Kidney epithelial cell (primary cell): ENCODE measurements around the gene SORCS2. TPM values are rescaled to one million over a fixed set of nuclear protein-coding genes. Genes with fewer than 3 reads are reported as not detected.

Experiments
- DNase-seq: peaks from one replicate; pipeline ENCODE4 v3.0.0-alpha.2; 2010; ENCODE audit warnings: low read depth
- H3K27me3 ChIP-seq: 2 replicates; pipeline ENCODE4 v1.6.0; 2011; ENCODE audit warnings: low read length; ENCODE audit not compliant: control insufficient read depth, insufficient read depth
- H3K36me3 ChIP-seq: 2 replicates; pipeline ENCODE4 v1.5.1; 2011; ENCODE audit warnings: low read length; ENCODE audit not compliant: control insufficient read depth, insufficient read depth
- H3K4me3 ChIP-seq: 2 replicates; pipeline ENCODE4 v1.5.1; 2011; ENCODE audit warnings: low read depth, mild to moderate bottlenecking, control low read depth, low read length
- total RNA-seq: library from RNA; depleted of rRNA; stranded (reverse); fragments of >200 nt; gene quantifications from 2 replicates; pipeline ENCODE4 v1.2.3, GENCODE V29; 2015
- TF ChIP-seq, protein P1 (sequence below): IDR thresholded peaks from 2 replicates; pipeline ENCODE4 v1.5.1; 2011; ENCODE audit warnings: mild to moderate bottlenecking, moderate library complexity, low read length, control low read depth, inconsistent platforms; ENCODE audit not compliant: insufficient read depth, poor library complexity, severe bottlenecking

Gene SORCS2
- total RNA-seq, 1 donor from 2014 or later, result 1.4 TPM

DNA sequence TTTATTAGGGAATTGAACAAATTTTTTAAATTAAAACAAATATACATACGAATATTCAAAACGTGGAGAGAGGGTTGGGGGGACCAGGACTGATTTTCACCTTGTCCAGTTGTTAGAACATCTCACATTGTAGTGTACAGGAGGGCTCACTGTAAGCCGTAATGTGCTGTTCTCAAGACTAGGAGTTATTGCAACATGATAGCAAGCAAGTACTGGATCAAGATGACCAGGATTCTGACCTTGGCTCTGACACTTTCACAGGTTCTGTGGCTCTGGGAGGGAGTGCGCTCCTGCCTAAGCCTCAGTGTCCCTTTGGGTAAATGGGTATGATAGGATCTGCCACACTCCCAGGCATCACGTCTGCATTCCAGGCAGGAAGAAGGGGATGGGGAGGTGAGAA lies 59.0 kb downstream of the SORCS2 start:
- peaks cover 7% of the 10 kb centered on the region for H3K27me3 ChIP-seq
- no peak overlapping the region for H3K4me3 ChIP-seq
- no peak for DNase-seq
- no peaks in the 10 kb centered on the region for H3K36me3 ChIP-seq
- TF ChIP-seq, protein P1, sequence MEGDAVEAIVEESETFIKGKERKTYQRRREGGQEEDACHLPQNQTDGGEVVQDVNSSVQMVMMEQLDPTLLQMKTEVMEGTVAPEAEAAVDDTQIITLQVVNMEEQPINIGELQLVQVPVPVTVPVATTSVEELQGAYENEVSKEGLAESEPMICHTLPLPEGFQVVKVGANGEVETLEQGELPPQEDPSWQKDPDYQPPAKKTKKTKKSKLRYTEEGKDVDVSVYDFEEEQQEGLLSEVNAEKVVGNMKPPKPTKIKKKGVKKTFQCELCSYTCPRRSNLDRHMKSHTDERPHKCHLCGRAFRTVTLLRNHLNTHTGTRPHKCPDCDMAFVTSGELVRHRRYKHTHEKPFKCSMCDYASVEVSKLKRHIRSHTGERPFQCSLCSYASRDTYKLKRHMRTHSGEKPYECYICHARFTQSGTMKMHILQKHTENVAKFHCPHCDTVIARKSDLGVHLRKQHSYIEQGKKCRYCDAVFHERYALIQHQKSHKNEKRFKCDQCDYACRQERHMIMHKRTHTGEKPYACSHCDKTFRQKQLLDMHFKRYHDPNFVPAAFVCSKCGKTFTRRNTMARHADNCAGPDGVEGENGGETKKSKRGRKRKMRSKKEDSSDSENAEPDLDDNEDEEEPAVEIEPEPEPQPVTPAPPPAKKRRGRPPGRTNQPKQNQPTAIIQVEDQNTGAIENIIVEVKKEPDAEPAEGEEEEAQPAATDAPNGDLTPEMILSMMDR, result no peak

DNA sequence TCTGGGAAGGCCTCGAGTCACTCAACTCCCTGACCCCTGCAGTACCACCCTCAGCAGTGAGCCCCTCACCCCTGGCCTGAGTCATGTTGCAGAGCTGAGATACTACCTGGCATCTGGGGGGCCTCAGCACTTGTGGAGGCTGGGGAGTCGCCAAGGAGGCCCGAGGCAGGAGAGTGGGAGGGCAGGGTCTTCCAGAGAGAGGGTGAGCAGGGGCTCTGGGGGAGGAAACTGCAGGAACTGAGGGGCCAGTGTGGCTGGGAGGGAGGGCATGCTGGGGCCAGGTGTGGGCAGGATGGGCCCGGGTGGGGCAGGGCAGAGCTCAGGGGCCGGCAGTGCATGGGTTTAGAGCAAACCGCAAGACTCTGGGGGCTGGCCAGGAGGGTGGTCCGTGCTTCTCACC lies 59.7 kb downstream of the SORCS2 start:
- no peaks in the 10 kb centered on the region for H3K36me3 ChIP-seq
- DNase-seq, result no peak
- H3K27me3 ChIP-seq, result peaks cover 7% of the 10 kb centered on the region
- H3K4me3 ChIP-seq, result no peak overlapping the region
- TF ChIP-seq, protein P1, result no peak

DNA sequence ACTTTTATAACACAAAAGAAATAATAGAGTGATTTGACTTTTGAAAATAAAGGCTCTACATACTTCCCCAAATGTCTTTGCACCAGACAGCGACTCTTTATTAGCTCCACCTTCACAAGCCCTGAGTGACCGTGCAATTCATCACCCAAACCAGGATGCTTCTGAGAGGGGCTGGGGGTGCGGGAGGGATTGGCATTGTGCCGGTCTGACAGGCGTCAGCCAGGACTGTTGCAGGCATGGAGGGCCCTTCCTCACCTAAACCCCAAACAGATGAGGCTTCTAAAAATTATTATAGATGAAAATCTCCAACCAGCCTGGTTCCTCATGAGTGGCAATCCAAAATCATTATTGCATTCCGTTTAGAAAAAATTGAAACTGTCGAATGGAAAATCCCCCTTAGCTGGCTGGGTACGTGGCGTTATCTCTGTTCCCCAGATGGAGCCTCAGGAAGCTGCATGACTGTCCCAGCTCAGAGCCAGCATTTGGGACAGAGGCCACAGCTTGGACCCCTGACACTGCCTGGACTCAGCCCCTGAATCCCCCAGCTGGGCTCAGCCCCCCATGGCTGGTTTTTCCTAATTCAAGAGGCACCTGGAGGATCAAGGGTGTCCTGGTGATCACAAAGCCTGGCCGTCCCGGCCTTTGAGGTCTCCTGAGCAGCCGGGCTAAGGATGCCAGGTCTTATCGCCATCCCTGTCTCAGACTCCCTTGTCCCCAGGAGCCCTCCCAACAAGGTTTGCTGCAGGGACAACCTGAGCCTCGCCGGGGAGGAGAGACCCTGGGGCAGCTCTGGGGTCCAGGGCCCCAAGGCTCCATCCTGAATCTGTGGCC lies 60.4 kb downstream of the SORCS2 start:
- DNase-seq, result no peak
- TF ChIP-seq, protein P1, result no peak
- H3K27me3 ChIP-seq, result peaks cover 7% of the 10 kb centered on the region
- H3K4me3 ChIP-seq, result no peak overlapping the region
- no peaks in the 10 kb centered on the region for H3K36me3 ChIP-seq

DNA sequence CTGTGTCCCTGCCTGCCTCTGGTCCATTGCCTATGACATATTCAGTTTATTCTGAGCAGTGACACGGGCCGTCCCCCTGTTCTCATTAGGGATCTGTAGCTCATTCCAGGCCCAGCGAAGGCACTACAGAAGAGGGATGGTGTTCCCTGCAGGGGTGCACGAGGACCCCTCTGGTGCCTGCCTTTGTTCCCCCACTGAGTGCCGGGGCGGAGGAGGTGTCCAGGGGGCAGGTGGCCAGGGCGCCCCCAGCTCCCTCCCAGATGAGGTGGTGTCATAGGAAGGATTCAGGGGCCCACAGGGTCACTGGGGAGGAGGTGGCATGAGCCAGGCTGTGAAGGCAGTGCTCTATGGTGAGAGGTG lies 61.0 kb downstream of the SORCS2 start:
- H3K36me3 ChIP-seq, result no peaks in the 10 kb centered on the region
- H3K4me3 ChIP-seq, result no peak overlapping the region
- H3K27me3 ChIP-seq, result peaks cover 7% of the 10 kb centered on the region
- no peak for DNase-seq
- TF ChIP-seq, protein P1, result no peak

DNA sequence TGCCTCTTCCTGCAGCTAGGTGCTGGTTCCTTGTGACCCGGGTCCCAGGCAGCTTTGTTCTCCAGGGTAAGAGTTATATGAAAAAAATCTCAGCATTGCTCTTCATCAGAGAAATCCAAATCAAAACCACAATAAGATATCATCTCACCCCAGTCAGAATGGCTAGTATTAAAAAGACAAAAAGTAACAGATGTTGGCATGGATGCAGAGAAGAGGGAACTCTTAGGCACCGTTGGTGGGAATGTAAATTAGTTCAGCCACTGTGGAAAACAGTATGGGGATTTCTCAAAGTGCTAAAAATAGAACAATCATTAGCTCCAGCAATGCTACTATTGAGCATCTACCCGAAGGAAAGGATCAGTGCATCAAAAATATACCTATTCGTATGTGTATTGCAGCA lies 61.5 kb downstream of the SORCS2 start:
- no peak overlapping the region for H3K4me3 ChIP-seq
- TF ChIP-seq, protein P1, result no peak
- H3K27me3 ChIP-seq, result peaks cover 7% of the 10 kb centered on the region
- H3K36me3 ChIP-seq, result no peaks in the 10 kb centered on the region
- no peak for DNase-seq
